ENCODE measurements around the gene EHBP1L1. TPM values are rescaled to one million over a fixed set of nuclear protein-coding genes. Genes with fewer than 3 reads are reported as not detected.

EHBP1L1 gene
- total and polyA plus RNA-seq, 2 of the 8 experiments (the other 6 are each of a cell fraction or from before 2014, with no cell fraction given): 4.3 to 6.6 TPM

DNA sequence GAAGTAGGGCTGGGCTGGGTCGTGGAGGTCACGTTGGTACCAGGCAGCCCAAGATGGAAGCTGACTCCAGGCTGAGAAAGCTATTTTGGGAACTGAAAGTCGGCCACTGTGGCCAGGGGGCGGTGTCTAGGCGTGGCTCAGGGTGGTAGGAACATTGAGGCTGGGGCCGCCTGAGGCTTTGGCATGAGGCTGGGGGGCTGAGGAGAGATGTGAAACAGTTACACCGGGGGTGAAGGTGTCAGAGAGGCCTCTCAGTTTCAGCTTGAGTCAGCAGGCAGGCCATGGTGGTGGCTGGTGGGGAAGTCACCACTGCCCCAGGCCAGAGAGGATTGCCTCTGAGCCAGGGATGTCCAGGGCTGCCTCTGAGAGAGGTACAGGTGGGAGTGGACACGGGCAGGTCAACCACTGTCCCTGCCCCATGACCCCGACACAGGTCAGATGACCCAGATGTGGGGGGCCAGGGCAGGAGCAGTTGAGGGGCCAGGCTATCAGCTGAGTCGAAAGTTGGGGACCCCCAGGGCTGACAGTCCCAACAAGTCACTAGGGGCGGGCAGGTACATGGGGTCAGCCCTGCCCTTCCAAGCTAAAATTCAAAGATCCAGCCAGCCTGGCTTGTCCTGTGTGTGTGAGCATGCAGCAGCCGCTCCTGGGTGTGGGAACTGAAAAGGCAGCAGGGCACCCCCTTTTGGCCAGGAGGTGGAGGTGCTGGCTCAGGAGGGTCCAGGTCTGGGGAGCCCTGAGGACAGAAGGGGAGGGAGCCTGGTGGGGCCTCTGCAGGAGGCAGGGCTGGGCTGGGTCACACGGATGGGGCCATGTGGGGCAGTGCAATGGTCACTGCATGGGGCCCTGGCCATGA lies 12.6 kb downstream of the EHBP1L1 start (continued):
- no peak for TF ChIP-seq SP2 (IDR thresholded peaks at IDR 0.05; ENCODE audit: low read length)
- TF ChIP-seq, protein P1, sequence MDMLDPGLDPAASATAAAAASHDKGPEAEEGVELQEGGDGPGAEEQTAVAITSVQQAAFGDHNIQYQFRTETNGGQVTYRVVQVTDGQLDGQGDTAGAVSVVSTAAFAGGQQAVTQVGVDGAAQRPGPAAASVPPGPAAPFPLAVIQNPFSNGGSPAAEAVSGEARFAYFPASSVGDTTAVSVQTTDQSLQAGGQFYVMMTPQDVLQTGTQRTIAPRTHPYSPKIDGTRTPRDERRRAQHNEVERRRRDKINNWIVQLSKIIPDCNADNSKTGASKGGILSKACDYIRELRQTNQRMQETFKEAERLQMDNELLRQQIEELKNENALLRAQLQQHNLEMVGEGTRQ (IDR thresholded peaks at IDR 0.05; ENCODE audit: low read length): no peak
- TF ChIP-seq JUND (IDR thresholded peaks at IDR 0.05; ENCODE audit: low read length): no peak
- TF ChIP-seq CREB1 (IDR thresholded peaks at IDR 0.05): peak; percentile 11; the same call in 1 of the 2 replicates
